Measurements from ENCODE around the gene KMT2C.

GRCh38 chr7:152342796-152343195 is 93.0 kb downstream of the KMT2C start:
- TF ChIP-seq CTCF (IDR thresholded peaks at IDR 0.05; ENCODE audit: poor library complexity) = no peak
- no peak for TF ChIP-seq EZH2phosphoT487 (IDR thresholded peaks at IDR 0.05; ENCODE audit: low read depth, severe bottlenecking, unreplicated experiment)
